ENCODE data around the gene HEATR5A.

DNA sequence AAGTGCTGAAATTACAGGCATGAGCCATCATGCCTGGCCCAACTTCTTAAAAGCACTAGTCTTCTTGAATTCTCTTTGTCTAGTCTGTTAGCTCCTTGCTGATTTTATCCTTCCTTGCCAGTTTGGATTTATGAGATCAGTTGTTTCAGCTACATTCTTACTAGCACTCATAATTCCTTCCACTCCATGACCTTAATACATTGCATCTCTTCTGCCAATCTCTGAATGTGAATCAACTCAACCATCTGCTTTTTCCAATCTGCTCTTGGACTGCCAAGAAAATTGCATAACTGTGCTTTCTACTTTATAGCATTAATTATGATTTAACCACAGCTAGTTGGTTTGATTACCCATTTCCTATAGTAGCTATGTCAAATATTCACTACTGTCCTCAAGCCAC is 14.9 kb upstream of the HEATR5A start:
- TF ChIP-seq CTCF (IDR thresholded peaks at IDR 0.05) = no peak
- TF ChIP-seq POLR2A (IDR thresholded peaks at IDR 0.05) = no peak

Measured in esophagus squamous epithelium (tissue), 4 donors.